ENCODE measurements around the gene NAGPA. TPM values are rescaled to one million over a fixed set of nuclear protein-coding genes. Genes with fewer than 3 reads are reported as not detected.

Gene NAGPA
- total and polyA plus RNA-seq, 10 of the 15 experiments (the other 5 are each of a cell fraction or from before 2014, with no cell fraction given): 0.03 to 11.6 (median 6.6) TPM

- ChIA-PET RAD21 (ENCODE audit: unreplicated experiment) (no interaction called here), POLR2A (no interaction called here), SMC1A (ENCODE audit: uncharacterized antibody, unreplicated experiment) (no interaction called here), CTCF (no interaction called here)
- DNase-seq (ENCODE audit: low read depth, low spot score) (no peak), ATAC-seq (no peak), FAIRE-seq (no peak)
- WGBS (ENCODE audit: insufficient coverage, insufficient replicate concordance, low lambda C conversion rate, missing lambda C conversion rate): 37% methylated on average over 11 of the region's 12 CpGs
- in situ Hi-C loops (cut with MboI) (no loop called here), intact Hi-C loops (cut with micrococcal nuclease; ENCODE audit: unreplicated experiment) (no loop called here)
- Histone ChIP-seq H3K4me2 (ENCODE audit: control insufficient read depth, insufficient read depth) (no peak overlapping the region), H4K20me1 (ENCODE audit: control insufficient read depth, insufficient read depth) (no peaks in the 10 kb centered on the region), H3K27ac (ENCODE audit: control insufficient read depth, insufficient read depth) (no peak overlapping the region), H3K4me3 (no peak overlapping the region), H3K36me3 (ENCODE audit: control insufficient read depth in 2 of 2, insufficient read depth in 2 of 2, low read length in 1 of 2) (no peaks in the 10 kb centered on the region), H3K9me3 (replicated peaks; ENCODE audit: control insufficient read depth, insufficient read depth, low read length) (no peaks in the 10 kb centered on the region), H3K27me3 (replicated peaks in 1 of 2; ENCODE audit: control insufficient read depth in 2 of 2, insufficient read depth in 2 of 2, low read length in 1 of 2) (no peaks in the 10 kb centered on the region), H3K9ac (ENCODE audit: control insufficient read depth, insufficient read depth, low read length) (no peak overlapping the region), H3K4me1 (ENCODE audit: control insufficient read depth, insufficient read depth, low read length) (no peaks in the 10 kb centered on the region), H2AFZ (ENCODE audit: control insufficient read depth, low read depth, low read length) (no peak overlapping the region), H3K79me2 (ENCODE audit: control insufficient read depth, insufficient read depth, low read length) (no peaks in the 10 kb centered on the region)
- BruUV-seq (replicated peaks): no TSS peak
- TF ChIP-seq IKZF2 (IDR thresholded peaks at IDR 0.05) (no peak), MTA3 (IDR thresholded peaks at IDR 0.05; ENCODE audit: borderline replicate concordance, low read length) (no peak), BCLAF1 (IDR thresholded peaks at IDR 0.05) (no peak), YY1 (IDR thresholded peaks at IDR 0.05; ENCODE audit: low read depth, low read length) (no peak), E2F4 (IDR thresholded peaks at IDR 0.05; ENCODE audit: low read depth, low read length) (no peak), NKRF (conservative IDR thresholded peaks at IDR 0.05) (no peak), PAX8 (IDR thresholded peaks at IDR 0.05) (no peak), TARDBP (IDR thresholded peaks at IDR 0.05; ENCODE audit: borderline replicate concordance) (no peak)
These were observed 30.5 kb downstream of the NAGPA start for GRCh38 chr16:5003211-5003610.

Data from GM12878 (cell line).